ENCODE measurements around the gene STT3B.

GRCh38 chr3:31661993-31662670 is 129.4 kb downstream of the STT3B start:
- TF ChIP-seq CTCF (IDR thresholded peaks at IDR 0.05) (no peak), EZH2 (IDR thresholded peaks at IDR 0.05) (no peak)
